PFSK-1 (cell line): Measurements from ENCODE around the gene TAF5.

ENCODE experiments used
- FOXP2 ChIP-seq: optimal IDR thresholded peaks from 2 replicates; pipeline ENCODE3; 2011; ENCODE audit warnings: borderline replicate concordance, control low read depth, inconsistent platforms; ENCODE audit not compliant: insufficient read depth; ENCODE audit errors: extremely low read length, extremely low read depth
- POLR2AphosphoS5 ChIP-seq: IDR thresholded peaks from 2 replicates; pipeline ENCODE4 v1.6.1; 2012; ENCODE audit warnings: low read depth, mild to moderate bottlenecking, control low read depth, low read length, moderate library complexity
- SIN3A ChIP-seq: IDR thresholded peaks from 2 replicates; pipeline ENCODE4 v1.6.1; 2012; ENCODE audit warnings: mild to moderate bottlenecking, low read length, moderate library complexity, borderline replicate concordance; ENCODE audit not compliant: insufficient read depth
- TAF1 ChIP-seq: IDR thresholded peaks from 2 replicates; pipeline ENCODE4 v1.6.1; 2012; ENCODE audit warnings: low read length, control low read depth, borderline replicate concordance; ENCODE audit not compliant: insufficient read depth
- TF ChIP-seq, protein P1 (sequence below), 2 experiments: IDR thresholded peaks; 2 replicates each; pipeline versions ENCODE4 v1.6.1 to v1.8.0; 2011 to 2012; ENCODE audit warnings: low read depth in 2 of 2, low read length in 2 of 2, control low read depth in 1 of 2, inconsistent platforms in 1 of 2, mild to moderate bottlenecking in 1 of 2, moderate library complexity in 1 of 2; ENCODE audit not compliant: insufficient read depth in 1 of 2

The TAF5 gene

DNA sequence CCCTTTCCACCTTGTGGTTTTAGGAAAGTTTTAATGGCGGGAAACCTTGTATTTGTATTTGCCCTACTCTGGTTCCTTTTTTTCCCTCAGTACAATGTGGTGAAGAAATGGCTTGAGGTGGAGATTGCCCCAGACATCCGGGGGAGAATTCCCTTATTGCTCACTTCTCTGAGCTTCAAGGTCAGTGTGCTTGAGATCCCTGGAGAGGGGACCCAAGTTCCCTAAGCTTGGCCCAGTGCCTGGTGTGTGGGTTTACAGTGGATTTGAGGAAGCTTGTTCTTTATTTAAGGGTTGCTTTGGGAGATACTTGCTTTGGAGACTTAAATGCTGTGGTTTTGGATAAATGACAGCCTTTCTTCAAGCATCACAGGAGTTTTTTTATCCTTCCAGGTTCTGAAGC is 66.1 kb downstream of the TAF5 start:
- TF ChIP-seq FOXP2 (no peak), SIN3A (no peak), POLR2AphosphoS5 (no peak), TAF1 (no peak)
- TF ChIP-seq, protein P1, sequence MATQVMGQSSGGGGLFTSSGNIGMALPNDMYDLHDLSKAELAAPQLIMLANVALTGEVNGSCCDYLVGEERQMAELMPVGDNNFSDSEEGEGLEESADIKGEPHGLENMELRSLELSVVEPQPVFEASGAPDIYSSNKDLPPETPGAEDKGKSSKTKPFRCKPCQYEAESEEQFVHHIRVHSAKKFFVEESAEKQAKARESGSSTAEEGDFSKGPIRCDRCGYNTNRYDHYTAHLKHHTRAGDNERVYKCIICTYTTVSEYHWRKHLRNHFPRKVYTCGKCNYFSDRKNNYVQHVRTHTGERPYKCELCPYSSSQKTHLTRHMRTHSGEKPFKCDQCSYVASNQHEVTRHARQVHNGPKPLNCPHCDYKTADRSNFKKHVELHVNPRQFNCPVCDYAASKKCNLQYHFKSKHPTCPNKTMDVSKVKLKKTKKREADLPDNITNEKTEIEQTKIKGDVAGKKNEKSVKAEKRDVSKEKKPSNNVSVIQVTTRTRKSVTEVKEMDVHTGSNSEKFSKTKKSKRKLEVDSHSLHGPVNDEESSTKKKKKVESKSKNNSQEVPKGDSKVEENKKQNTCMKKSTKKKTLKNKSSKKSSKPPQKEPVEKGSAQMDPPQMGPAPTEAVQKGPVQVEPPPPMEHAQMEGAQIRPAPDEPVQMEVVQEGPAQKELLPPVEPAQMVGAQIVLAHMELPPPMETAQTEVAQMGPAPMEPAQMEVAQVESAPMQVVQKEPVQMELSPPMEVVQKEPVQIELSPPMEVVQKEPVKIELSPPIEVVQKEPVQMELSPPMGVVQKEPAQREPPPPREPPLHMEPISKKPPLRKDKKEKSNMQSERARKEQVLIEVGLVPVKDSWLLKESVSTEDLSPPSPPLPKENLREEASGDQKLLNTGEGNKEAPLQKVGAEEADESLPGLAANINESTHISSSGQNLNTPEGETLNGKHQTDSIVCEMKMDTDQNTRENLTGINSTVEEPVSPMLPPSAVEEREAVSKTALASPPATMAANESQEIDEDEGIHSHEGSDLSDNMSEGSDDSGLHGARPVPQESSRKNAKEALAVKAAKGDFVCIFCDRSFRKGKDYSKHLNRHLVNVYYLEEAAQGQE (IDR thresholded peaks at IDR 0.05; ENCODE audit: insufficient read depth in 1 of 2, low read depth in 2 of 2, low read length in 2 of 2): no peak
